Measurements from ENCODE around the gene LRRC37A2. TPM values are rescaled to one million over a fixed set of nuclear protein-coding genes. Genes with fewer than 3 reads are reported as not detected.
"Not testable (repeated sequence)": the region's sequence is repeated elsewhere in the genome, so short reads cannot be mapped to it uniquely, and the experiment has no call there.

The LRRC37A2 gene
- total and polyA plus RNA-seq, 9 donors = 8.5 to 28.4 (median 13.4) TPM

DNA sequence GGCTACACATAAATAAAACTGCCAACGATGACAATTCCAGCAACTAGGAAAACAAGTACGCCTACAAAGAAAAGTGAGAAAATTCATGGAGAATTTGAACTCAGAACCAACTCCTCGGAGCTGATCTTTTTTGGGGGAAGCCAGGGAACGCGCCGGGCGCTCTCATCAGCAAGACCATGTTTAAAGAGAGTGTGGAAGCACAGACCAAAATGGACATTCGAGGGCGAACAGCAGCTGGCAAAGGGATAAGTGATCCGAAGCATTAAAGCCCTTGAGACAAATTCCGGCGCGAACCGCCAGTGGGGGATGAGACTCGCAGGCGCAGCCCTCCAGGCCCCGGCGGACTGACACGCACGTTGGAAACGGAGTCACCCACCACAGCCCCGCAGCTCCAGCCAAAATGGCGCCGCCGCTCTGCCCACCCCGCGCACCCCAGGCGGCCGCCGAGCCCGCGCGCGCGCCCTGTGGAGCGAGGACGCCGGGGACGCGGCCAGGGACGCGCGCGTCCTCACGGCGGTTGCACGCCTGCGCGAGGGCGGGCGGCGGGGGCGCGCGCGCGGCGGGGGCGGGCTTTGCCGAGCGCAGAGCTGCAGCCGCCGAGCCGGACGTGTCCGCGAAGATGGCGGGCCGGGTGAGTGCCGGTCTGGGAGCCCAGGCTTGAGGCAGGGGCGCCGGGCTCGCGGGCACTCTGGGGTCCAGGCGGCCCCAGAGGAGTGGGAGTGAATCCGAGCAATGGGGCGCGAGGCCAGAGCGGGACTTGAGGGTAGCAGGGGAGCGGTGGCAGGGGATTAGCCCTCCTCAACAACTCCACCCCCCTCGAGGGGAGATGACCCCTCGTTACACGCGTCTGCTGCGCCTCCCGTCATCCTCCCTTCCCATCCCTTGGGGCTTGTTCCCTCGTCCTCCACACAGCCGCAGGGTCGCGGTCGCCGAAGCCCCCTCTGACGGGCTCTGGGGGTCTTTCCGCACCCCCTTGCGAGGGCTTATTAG, 78.2 kb downstream of the LRRC37A2 start, which contains the start of gene NSF:
Gene NSF (plus strand): TSS at position 513 of the 990 bp plus-strand sequence. CDS start 107 bp downstream, at position 620.
- not testable (repeated sequence) for DNase-seq; H3K4me3 ChIP-seq (ENCODE audit: low read length); H3K4me1 ChIP-seq (ENCODE audit: control insufficient read depth, insufficient read depth, low read length); H3K27me3 ChIP-seq (ENCODE audit: control insufficient read depth, insufficient read depth, low read length); H3K9me3 ChIP-seq (replicated peaks; ENCODE audit: control insufficient read depth, low read depth, low read length); H3K27ac ChIP-seq (ENCODE audit: low read length); H3K36me3 ChIP-seq (ENCODE audit: control insufficient read depth, insufficient read depth, low read length)
- no CpG with 5 or more reads among the region's 95 CpGs for WGBS (ENCODE audit: insufficient coverage)

DNA sequence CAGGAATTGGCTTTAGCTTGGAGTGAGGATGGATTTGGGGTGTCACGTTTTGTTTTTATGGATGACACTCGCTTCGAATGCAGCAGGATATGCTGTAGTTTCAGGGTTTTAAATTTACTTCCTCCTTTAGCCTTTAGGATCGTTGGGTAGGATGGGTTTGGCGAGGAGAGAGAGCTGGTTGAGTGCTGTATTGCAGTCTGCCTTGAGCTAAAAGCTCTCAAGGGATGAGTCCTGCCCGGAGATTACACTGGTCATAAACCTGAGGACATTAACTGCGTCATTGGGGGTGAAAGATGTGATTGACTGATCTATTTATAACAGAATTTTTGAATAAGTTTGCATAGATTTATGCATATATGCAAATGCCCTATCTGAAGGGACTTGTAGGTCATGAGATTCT, 79.1 kb downstream of the LRRC37A2 start:
- H3K27me3 ChIP-seq (ENCODE audit: control insufficient read depth, insufficient read depth, low read length); H3K27ac ChIP-seq (ENCODE audit: low read length); H3K4me1 ChIP-seq (ENCODE audit: control insufficient read depth, insufficient read depth, low read length); H3K36me3 ChIP-seq (ENCODE audit: control insufficient read depth, insufficient read depth, low read length); H3K9me3 ChIP-seq (replicated peaks; ENCODE audit: control insufficient read depth, low read depth, low read length); DNase-seq; H3K4me3 ChIP-seq (ENCODE audit: low read length): not testable (repeated sequence)
- no CpG with 5 or more reads among the region's 7 CpGs for WGBS (ENCODE audit: insufficient coverage)

- WGBS (ENCODE audit: insufficient coverage) = no CpG with 5 or more reads among the region's 3 CpGs
- H3K9me3 ChIP-seq (replicated peaks; ENCODE audit: control insufficient read depth, low read depth, low read length) = not testable (repeated sequence)
Observed at GRCh38 chr17:46598344-46598931, 86.2 kb downstream of the LRRC37A2 start.

GRCh38 chr17:46600767-46601166, 88.5 kb downstream of the LRRC37A2 start:
- not testable (repeated sequence) for H3K4me1 ChIP-seq (ENCODE audit: control insufficient read depth, insufficient read depth, low read length)

More at GRCh38 chr17:46598344-46598931, 86.2 kb downstream of the LRRC37A2 start:
- not testable (repeated sequence) for H3K4me3 ChIP-seq (ENCODE audit: low read length); H3K27ac ChIP-seq (ENCODE audit: low read length); H3K4me1 ChIP-seq (ENCODE audit: control insufficient read depth, insufficient read depth, low read length); H3K27me3 ChIP-seq (ENCODE audit: control insufficient read depth, insufficient read depth, low read length); H3K36me3 ChIP-seq (ENCODE audit: control insufficient read depth, insufficient read depth, low read length); DNase-seq

DNA sequence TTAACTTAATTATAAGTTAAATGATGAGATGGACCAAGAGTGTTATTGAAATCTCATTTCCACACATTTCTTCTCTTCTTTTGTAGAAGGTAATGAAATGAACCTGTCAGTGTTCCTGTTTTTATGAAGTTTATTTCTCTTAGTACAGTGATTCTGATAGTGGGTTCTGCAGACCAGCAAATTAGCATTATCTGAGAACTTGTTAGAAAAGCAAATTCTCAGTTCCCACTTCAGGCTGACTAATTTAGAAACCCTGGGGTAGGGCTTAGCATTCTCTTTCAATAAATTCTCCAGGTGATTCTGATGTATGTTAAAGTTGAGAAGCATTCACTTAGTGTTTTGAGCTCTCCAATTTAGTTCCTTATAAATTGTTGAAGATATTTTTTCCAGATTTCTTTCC, 90.9 kb downstream of the LRRC37A2 start:
- H3K4me1 ChIP-seq (ENCODE audit: control insufficient read depth, insufficient read depth, low read length); DNase-seq; H3K4me3 ChIP-seq (ENCODE audit: low read length); H3K36me3 ChIP-seq (ENCODE audit: control insufficient read depth, insufficient read depth, low read length); H3K27ac ChIP-seq (ENCODE audit: low read length); H3K9me3 ChIP-seq (replicated peaks; ENCODE audit: control insufficient read depth, low read depth, low read length); H3K27me3 ChIP-seq (ENCODE audit: control insufficient read depth, insufficient read depth, low read length): not testable (repeated sequence)

More at GRCh38 chr17:46600767-46601166, 88.5 kb downstream of the LRRC37A2 start:
- WGBS (ENCODE audit: insufficient coverage) = no CpG with 5 or more reads among the region's 3 CpGs
- H3K27me3 ChIP-seq (ENCODE audit: control insufficient read depth, insufficient read depth, low read length); H3K9me3 ChIP-seq (replicated peaks; ENCODE audit: control insufficient read depth, low read depth, low read length); H3K36me3 ChIP-seq (ENCODE audit: control insufficient read depth, insufficient read depth, low read length); H3K4me3 ChIP-seq (ENCODE audit: low read length); DNase-seq; H3K27ac ChIP-seq (ENCODE audit: low read length): not testable (repeated sequence)

Other genes with a start within 250 kb of the LRRC37A2 start
- 2.2 TPM for gene LRRC37A, start 217.3 kb upstream of the LRRC37A2 start, total RNA-seq
- gene LRRC37A, start 217.3 kb upstream of the LRRC37A2 start, polyA plus RNA-seq (ENCODE audit: insufficient read depth in 1 of 8, insufficient read length in 8 of 8, low replicate concordance in 1 of 8) = 1 to 10 TPM; 1.3 to 4.3 (median 1.9) TPM
- 10.6 TPM for gene ARL17B, start 150.7 kb upstream of the LRRC37A2 start, total RNA-seq
- gene ARL17B, start 150.7 kb upstream of the LRRC37A2 start, polyA plus RNA-seq (ENCODE audit: insufficient read depth in 1 of 8, insufficient read length in 8 of 8, low replicate concordance in 1 of 8) = 1 to 10 TPM; 4.4 to 9.0 (median 7.1) TPM
- gene ARL17A, start 67.2 kb downstream of the LRRC37A2 start, total RNA-seq = 12.9 TPM
- gene ARL17A, start 67.2 kb downstream of the LRRC37A2 start, polyA plus RNA-seq (ENCODE audit: insufficient read depth in 1 of 8, insufficient read length in 8 of 8, low replicate concordance in 1 of 8) = 10 to 100 TPM; 11.2 to 18.2 (median 14.1) TPM
- 13.6 TPM for gene NSF, start 78.2 kb downstream of the LRRC37A2 start, total RNA-seq
- gene NSF, start 78.2 kb downstream of the LRRC37A2 start, polyA plus RNA-seq (ENCODE audit: insufficient read depth in 1 of 8, insufficient read length in 8 of 8, low replicate concordance in 1 of 8) = 10 to 100 TPM; 17.2 to 27.2 (median 19.3) TPM